Activated CD8-positive, alpha-beta memory T cell treated with anti-CD3 and anti-CD28 coated beads, Interleukin-2, amount 10 ng/mL, durations not matched to agents 7 days and 5 days (primary cell): ENCODE results near the gene ALPI. TPM values are rescaled to one million over a fixed set of nuclear protein-coding genes. Genes with fewer than 3 reads are reported as not detected.
"Not testable (repeated sequence)": the region's sequence is repeated elsewhere in the genome, so short reads cannot be mapped to it uniquely, and the experiment has no call there.

Experiments
- ATAC-seq: fragments of 150-1000 bp; cut with Tn5 transposase; one replicate; pipeline ENCODE4 v1.10.0; 2021; ENCODE audit warnings: moderate library complexity
- CTCF ChIA-PET: fragments of 350-600 bp; sonication (Branson Sonifier 250); formaldehyde crosslinking; loops from one replicate; lab custom pipeline; 2021; ENCODE audit warnings: antibody characterized with exemption; lab: Charles Lee
- DNase-seq: peaks from one replicate; pipeline ENCODE4 v3.0.0-alpha.2; 2020
- H3K27ac Mint-ChIP-seq: one replicate; pipeline ENCODE4 v1.8.0; 2021; ENCODE audit warnings: mild to moderate bottlenecking, mixed read lengths
- H3K27me3 Mint-ChIP-seq: one replicate; pipeline ENCODE4 v1.8.0; 2021; ENCODE audit warnings: mixed read lengths
- H3K36me3 Mint-ChIP-seq: one replicate; pipeline ENCODE4 v1.8.0; 2021; ENCODE audit warnings: mild to moderate bottlenecking, mixed read lengths
- H3K4me1 Mint-ChIP-seq: one replicate; pipeline ENCODE4 v1.8.0; 2021; ENCODE audit warnings: mixed read lengths
- H3K4me3 Mint-ChIP-seq: one replicate; pipeline ENCODE4 v1.8.0; 2021; ENCODE audit warnings: mild to moderate bottlenecking, moderate library complexity, mixed read lengths
- H3K9me3 Mint-ChIP-seq: one replicate; pipeline ENCODE4 v1.8.0; 2022; ENCODE audit warnings: low read depth, mixed read lengths
- total RNA-seq, 2 experiments: library from RNA; stranded (reverse); gene quantifications; one replicate each; pipeline ENCODE4 v1.2.3, GENCODE V29; 2021

ALPI gene
- total RNA-seq = not detected

DNA sequence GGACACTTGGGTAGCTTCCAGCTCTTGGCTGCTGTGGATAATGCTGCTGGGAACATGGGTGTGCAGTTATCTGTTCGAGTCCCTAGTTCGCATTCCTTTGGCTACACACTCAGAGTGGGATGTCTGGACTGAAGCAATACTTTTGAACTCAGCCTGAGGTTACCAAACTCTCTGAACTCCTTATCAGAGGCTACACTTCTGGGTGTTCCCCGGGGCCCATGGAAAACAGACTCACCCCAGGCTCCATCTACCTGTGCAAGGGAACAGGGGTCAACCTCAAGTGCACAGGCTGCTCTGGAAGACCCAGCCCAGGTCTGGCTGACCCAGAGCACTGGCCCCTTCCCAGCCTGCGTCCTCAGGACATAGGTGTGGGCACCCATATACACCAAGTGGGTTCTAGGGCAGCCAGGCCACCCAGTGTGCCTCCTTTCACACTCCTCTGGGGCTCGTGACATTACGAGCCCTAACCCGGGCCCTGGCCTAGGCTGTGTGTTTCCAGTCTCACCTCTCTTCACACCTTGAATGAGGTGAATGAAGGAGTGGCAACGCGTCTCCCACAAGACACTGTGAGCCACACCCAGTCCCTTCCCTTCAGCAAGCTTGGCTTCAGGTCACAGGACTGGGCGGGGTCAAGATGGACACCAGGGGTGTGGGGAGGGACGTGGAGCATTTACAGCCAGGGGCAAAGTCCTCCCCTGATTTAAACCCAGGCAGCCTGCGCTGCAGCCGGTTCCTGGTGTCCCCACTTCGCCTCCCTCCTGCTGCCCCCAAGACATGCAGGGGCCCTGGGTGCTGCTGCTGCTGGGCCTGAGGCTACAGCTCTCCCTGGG, at the start of gene ALPI:
Gene ALPI (plus strand): TSS at position 728 of the 830 bp plus-strand sequence. CDS start 47 bp downstream, at position 775.
- Mint-ChIP-seq H3K9me3 (no peaks in the 10 kb centered on the region), H3K4me3 (no peak within 1 kb of the TSS)
- CTCF ChIA-PET = no interaction called here

DNA sequence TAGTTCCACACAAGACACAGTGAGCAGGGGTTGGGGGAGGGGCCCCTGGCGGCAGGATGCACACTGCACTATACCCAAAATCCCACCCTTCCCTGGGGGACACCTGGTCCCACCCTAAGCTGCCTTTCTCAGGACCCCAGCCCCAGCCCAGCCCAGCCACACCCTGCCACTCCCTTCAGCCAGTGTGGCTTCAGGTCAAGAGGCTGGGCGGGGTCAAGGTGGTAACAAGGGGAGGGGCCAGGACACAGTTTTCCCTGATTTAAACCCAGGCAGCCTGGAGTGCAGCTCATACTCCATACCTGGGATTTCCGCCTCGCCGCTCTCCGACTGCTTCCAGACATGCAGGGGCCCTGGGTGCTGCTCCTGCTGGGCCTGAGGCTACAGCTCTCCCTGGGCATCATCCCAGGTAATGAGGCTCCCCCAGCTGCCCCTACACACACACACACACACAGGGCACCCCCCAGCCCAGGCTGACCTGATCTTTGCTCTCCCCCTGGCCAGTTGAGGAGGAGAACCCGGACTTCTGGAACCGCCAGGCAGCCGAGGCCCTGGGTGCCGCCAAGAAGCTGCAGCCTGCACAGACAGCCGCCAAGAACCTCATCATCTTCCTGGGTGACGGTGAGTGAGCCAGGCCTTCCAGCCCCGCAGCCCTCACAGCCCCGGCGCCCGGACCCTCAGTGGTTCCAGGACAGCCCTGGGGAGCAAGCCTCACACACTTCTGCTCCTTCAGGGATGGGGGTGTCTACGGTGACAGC, 49.2 kb upstream of the ALPI start, which contains the start of gene ALPG:
Gene ALPG (plus strand): TSS at position 289 of the 755 bp plus-strand sequence. CDS start 51 bp downstream, at position 340.
- DNase-seq (no peak), ATAC-seq (no peak)
- no peak within 1 kb of the TSS for H3K27ac Mint-ChIP-seq
- H3K4me3 Mint-ChIP-seq = no peak within 1 kb of the TSS
- H3K36me3 Mint-ChIP-seq = no peaks in the 10 kb centered on the region
- H3K4me1 Mint-ChIP-seq = no peaks in the 10 kb centered on the region
- H3K9me3 Mint-ChIP-seq = no peaks in the 10 kb centered on the region
- peaks cover 20% of the 10 kb centered on the region for H3K27me3 Mint-ChIP-seq
- CTCF ChIA-PET = no interaction called here

More for the DNA sequence above, at the start of gene ALPI:
- Mint-ChIP-seq H3K4me1 (no peaks in the 10 kb centered on the region), H3K27ac (no peak within 1 kb of the TSS), H3K27me3 (peaks cover 8% of the 10 kb centered on the region), H3K36me3 (no peaks in the 10 kb centered on the region)
- ATAC-seq (no peak), DNase-seq (no peak)

DNA sequence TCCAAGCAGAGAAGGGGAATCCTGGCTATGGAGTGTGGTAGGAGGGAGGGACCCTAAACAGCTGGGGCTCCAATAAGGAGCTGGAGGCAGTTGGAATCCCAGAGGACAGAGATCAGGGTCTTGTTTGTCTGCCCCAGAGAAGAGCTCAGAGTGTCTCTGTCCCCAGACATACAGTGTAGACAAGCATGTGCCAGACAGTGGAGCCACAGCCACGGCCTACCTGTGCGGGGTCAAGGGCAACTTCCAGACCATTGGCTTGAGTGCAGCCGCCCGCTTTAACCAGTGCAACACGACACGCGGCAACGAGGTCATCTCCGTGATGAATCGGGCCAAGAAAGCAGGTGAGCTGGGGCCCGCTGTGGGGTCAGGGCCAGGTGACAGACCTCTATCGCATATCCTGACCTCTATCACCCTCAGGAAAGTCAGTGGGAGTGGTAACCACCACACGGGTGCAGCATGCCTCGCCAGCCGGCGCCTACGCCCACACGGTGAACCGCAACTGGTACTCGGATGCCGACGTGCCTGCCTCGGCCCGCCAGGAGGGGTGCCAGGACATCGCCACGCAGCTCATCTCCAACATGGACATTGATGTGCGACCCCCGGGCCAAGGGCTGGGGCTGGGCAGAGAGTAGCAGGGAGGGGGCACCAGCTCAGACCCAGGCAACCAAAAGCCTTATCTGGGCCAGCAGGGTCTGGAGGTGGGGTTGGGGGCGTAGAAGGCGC, 48.4 kb upstream of the ALPI start:
- DNase-seq, H3K27ac Mint-ChIP-seq, H3K4me3 Mint-ChIP-seq, CTCF ChIA-PET, ATAC-seq, H3K4me1 Mint-ChIP-seq, H3K9me3 Mint-ChIP-seq, H3K36me3 Mint-ChIP-seq: not testable (repeated sequence)
- peaks cover 27% of the 10 kb centered on the region for H3K27me3 Mint-ChIP-seq

DNA sequence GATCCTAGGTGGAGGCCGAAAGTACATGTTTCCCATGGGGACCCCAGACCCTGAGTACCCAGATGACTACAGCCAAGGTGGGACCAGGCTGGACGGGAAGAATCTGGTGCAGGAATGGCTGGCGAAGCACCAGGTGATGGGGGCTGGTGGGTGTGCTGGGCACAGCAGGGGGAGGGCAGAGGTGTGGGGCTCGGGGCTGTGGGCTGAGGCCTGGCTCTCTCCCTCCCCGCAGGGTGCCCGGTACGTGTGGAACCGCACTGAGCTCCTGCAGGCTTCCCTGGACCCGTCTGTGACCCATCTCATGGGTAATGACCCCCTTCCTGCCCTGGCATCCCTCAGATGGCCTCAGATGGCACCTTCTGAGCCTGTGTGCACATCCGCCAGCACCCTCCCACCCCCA, 47.7 kb upstream of the ALPI start:
- DNase-seq, H3K4me1 Mint-ChIP-seq, H3K27ac Mint-ChIP-seq, H3K4me3 Mint-ChIP-seq, H3K9me3 Mint-ChIP-seq, CTCF ChIA-PET, H3K36me3 Mint-ChIP-seq, ATAC-seq: not testable (repeated sequence)
- peaks cover 33% of the 10 kb centered on the region for H3K27me3 Mint-ChIP-seq

DNA sequence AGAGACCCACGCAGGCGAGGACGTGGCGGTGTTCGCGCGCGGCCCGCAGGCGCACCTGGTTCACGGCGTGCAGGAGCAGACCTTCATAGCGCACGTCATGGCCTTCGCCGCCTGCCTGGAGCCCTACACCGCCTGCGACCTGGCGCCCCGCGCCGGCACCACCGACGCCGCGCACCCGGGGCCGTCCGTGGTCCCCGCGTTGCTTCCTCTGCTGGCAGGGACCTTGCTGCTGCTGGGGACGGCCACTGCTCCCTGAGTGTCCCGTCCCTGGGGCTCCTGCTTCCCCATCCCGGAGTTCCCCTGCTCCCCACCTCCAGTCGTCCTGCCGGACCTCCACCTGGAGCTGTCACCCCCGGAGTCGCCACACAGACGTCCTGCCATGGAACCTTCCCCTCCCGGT, 46.3 kb upstream of the ALPI start:
- ATAC-seq, H3K27ac Mint-ChIP-seq, H3K9me3 Mint-ChIP-seq, DNase-seq, CTCF ChIA-PET, H3K4me1 Mint-ChIP-seq, H3K36me3 Mint-ChIP-seq, H3K4me3 Mint-ChIP-seq: not testable (repeated sequence)
- peaks cover 39% of the 10 kb centered on the region for H3K27me3 Mint-ChIP-seq

DNA sequence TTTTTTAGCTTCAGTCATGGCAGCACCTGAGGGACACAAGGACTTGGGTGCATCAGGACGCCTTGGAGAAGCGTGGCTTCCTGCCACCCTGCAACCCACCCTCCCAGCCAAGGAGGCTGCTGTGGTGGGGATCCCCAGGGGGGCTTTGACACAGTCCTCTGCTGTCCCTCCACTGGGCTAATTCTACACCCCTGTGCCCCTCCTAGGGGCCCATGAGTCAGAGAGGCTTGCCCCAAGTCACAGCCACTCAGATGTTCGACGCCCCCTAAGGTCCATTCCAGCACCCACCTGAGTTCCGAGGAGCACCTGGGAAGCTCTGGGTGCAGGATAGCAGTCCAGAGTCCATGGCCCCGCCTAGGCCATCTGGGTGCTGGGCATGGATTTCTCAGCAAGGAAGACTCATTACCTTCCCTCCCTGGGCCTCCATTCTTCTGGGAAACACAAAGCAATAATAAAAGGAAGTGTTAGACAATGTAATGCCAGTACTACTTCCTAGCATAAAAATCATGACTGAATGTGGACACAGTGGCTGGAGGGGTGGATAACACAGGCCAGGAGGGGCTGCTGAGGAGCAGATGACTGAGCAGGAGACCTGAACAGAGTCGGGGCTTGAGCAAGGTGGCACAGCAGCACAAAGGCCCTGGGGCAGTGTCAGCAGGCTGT, 45.6 kb upstream of the ALPI start:
- H3K4me3 Mint-ChIP-seq = no peak overlapping the region
- ATAC-seq = no peak
- H3K27ac Mint-ChIP-seq = no peak overlapping the region
- CTCF ChIA-PET = no interaction called here
- no peaks in the 10 kb centered on the region for H3K9me3 Mint-ChIP-seq
- peaks cover 37% of the 10 kb centered on the region for H3K27me3 Mint-ChIP-seq
- H3K36me3 Mint-ChIP-seq = no peaks in the 10 kb centered on the region
- H3K4me1 Mint-ChIP-seq = peaks cover 3% of the 10 kb centered on the region
- no peak for DNase-seq

DNA sequence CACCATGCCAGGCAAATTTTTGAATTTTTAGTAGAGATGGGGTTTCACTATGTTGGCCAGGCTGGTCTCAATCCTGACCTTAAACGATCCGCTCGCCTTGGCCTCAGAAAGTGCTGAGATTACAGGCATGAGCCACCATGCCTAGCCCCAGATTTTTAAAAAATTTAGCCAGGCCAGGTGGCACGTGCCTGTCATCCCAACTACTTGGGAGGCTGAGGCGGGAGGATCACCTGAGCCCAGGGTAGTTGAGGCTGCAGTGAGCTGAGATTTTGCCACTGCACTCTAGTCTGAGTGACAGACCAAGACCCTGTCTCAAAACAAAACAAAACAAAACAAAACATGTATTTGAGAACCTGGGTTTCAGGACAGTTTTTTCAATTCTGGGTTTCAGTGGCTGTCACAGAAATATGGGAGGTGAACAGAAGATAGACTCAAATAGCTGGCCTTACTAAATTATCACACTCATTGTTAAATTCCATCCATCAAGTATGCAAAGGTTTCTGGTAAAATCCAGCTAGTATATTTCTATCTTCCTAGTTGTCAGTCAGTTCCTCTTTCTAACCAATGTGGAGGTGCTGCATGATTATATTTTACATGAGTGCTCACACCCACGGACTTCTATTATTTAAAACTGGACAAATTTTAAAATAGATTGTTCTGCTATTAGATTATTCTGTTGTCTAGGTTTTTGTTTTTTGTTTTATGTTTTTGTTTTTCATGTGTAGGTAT, 43.9 kb upstream of the ALPI start:
- no peaks in the 10 kb centered on the region for H3K36me3 Mint-ChIP-seq
- H3K27me3 Mint-ChIP-seq = peaks cover 42% of the 10 kb centered on the region
- no peak for DNase-seq
- ATAC-seq = no peak
- H3K4me1 Mint-ChIP-seq = peaks cover 3% of the 10 kb centered on the region
- CTCF ChIA-PET = no interaction called here
- no peaks in the 10 kb centered on the region for H3K9me3 Mint-ChIP-seq
- no peak overlapping the region for H3K4me3 Mint-ChIP-seq
- H3K27ac Mint-ChIP-seq = no peak overlapping the region

DNA sequence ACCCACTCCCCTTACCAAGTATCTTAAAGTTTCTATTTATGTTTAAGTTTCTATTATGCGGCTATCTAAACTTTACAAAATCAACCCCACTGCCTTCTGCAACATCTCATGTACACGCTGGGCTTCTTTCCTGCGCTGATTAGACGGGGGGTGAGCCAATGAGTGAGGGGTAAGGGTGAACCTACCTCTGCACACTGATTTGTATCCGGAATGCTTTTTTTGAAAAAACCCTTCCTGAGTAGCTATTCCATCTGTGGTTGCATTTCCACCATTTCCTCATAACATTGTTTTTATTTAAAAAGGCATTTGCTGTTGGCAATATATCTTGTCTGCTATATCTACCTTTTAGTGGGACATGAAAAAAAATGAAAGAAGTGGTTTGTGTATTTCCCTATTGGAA, 43.0 kb upstream of the ALPI start:
- H3K27me3 Mint-ChIP-seq = peaks cover 43% of the 10 kb centered on the region
- no peaks in the 10 kb centered on the region for H3K9me3 Mint-ChIP-seq
- no peak for DNase-seq
- no peaks in the 10 kb centered on the region for H3K36me3 Mint-ChIP-seq
- no peak overlapping the region for H3K27ac Mint-ChIP-seq
- no peak for ATAC-seq
- CTCF ChIA-PET = no interaction called here
- no peak overlapping the region for H3K4me3 Mint-ChIP-seq
- H3K4me1 Mint-ChIP-seq = peaks cover 3% of the 10 kb centered on the region

DNA sequence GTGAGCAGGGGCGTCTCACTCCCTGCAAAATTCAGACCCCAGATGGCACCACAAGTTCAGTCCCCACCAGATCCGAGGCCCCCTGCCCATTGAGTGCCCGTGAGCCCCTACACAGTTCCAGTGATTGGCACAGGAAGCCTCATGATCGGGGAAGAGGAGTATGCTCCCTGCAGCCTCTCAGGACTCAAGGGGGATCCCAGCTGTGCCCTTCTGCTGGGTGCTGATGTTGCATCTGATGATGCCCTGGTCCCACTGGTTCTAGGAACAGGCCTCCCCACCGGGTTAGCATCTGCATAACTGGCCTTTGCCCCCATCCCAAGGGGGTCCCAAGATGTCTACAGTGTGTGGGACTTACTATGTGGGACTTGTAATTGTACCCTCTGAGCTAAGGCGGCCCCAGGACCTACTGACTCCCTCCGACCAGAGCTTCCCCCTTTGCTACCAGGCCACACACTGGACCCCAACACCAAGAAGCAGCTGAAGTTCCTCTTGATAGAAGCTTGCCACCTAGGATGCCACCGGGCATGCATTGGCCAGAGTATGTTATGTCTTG, 40.7 kb upstream of the ALPI start:
- CTCF ChIA-PET = no interaction called here
- no peak overlapping the region for H3K4me3 Mint-ChIP-seq
- no peak overlapping the region for H3K27ac Mint-ChIP-seq
- DNase-seq (no peak), ATAC-seq (no peak)
- H3K9me3 Mint-ChIP-seq = no peaks in the 10 kb centered on the region
- peaks cover 62% of the 10 kb centered on the region for H3K27me3 Mint-ChIP-seq
- peaks cover 9% of the 10 kb centered on the region for H3K4me1 Mint-ChIP-seq
- no peaks in the 10 kb centered on the region for H3K36me3 Mint-ChIP-seq

DNA sequence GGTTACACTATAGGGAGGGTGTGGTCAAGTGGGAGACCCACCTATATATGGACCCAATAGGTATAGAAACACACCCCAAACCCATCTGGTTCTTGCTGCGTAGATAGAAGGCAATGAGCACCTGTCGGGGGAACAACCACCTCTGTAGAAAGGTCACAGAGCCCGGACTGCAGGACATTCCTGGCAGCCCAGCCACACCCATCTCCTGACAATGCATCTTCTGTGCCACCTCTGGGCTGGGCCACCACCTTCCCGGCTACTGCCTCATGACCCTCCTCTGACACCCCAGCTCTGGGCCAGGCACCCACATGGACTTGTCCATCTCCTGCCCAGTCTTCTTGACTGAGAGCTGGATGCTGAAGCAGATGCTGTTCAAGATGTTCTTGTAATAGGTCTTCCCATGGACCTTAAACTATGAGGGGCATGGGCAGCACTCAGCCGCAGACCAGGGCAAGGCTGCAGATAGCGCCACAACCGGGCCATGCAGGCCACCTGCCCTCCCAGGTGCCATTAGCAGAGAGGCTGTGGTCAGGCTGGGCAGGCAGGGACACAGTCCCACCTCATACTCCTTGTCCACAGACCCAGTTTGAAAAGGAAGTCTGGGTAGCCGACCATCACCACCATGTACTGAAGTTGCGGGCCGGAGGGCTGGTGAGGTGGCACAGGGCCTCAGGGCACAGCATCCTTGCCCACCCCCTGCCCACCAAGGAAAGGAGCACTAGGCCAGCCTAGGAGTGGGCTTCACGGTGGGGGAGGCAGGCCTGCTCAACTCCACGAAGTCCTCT, 40.0 kb upstream of the ALPI start:
- peaks cover 12% of the 10 kb centered on the region for H3K4me1 Mint-ChIP-seq

DNA sequence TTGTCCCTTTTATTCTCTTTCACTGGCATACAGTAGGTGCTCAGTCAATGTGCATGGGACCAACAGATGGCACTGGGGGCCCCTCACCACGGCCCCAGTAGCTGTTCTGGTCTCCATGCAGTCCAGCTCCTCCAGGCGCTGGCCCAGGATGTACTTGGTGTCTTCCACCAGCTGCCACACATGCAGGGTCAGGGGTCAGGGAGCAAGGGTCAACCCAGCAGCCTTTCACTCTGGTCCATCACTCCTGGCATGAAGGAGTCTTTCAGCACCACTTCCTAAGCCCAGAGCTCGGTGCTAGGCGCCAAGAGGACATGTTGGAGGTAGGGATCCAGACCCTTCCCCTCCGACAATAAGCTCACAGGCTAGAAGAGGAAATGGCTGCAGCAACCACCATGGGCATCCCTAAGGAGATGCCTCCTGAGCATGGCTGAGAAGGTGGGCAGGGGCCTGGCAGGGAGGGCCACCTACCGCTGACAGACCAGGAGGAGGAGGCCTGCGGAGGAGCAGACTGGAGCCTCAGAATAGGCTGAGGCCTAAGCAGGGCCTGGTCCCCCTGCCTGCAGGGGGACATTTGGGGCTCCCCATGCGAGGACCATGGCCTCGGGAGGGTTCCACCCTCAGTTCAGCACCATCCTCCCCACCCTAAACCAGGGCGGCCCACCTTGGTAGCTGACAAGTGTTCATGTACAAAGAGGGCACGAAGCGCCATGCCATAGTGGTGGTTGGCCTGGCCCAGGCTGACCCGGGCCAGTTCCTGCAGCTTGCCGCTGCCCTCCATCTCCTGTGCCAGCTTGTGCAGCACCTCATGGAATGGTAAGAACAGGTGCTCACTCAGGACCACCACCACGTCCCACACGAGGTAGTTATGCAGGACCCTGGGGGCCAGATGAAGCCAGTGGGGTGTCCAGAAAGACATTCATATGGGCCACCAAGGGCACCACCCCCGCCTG, 39.2 kb upstream of the ALPI start:
- Mint-ChIP-seq H3K4me3 (no peak overlapping the region), H3K9me3 (no peaks in the 10 kb centered on the region), H3K4me1 (peaks cover 12% of the 10 kb centered on the region), H3K27ac (no peak overlapping the region), H3K36me3 (no peaks in the 10 kb centered on the region), H3K27me3 (peaks cover 63% of the 10 kb centered on the region)
- CTCF ChIA-PET = no interaction called here
- no peak for DNase-seq
- ATAC-seq = no peak

More for the DNA sequence above, 40.0 kb upstream of the ALPI start:
- no peak for ATAC-seq
- CTCF ChIA-PET = no interaction called here
- Mint-ChIP-seq H3K36me3 (no peaks in the 10 kb centered on the region), H3K9me3 (no peaks in the 10 kb centered on the region), H3K27me3 (peaks cover 62% of the 10 kb centered on the region), H3K4me3 (no peak overlapping the region), H3K27ac (no peak overlapping the region)
- DNase-seq = no peak
